ENCODE results near the gene KRTAP4-5.
"Not testable (repeated sequence)": the region's sequence is repeated elsewhere in the genome, so short reads cannot be mapped to it uniquely, and the experiment has no call there.

The KRTAP4-5 gene

DNA sequence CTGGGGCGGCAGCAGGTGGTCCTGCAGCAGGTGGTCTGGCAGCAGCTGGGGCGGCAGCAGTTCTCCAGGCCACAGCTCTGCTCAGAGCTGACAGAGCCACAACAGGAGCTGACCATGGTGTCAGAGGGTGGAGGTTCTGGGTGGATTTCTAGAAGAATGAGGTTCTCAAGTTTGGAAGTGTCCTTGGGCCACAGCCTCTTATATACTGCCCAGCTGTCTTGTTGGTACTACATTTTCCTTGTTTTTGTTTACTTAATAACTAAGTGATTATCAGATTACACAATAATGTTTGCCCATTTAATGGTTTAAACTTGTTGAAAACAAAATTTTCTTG lies at the start of gene KRTAP4-5:
Gene KRTAP4-5, minus strand, starts transcription at position 174 of the 334 bp plus-strand sequence. Its CDS starts 58 bp downstream, at position 116.
- DNase-seq = no peak

DNA sequence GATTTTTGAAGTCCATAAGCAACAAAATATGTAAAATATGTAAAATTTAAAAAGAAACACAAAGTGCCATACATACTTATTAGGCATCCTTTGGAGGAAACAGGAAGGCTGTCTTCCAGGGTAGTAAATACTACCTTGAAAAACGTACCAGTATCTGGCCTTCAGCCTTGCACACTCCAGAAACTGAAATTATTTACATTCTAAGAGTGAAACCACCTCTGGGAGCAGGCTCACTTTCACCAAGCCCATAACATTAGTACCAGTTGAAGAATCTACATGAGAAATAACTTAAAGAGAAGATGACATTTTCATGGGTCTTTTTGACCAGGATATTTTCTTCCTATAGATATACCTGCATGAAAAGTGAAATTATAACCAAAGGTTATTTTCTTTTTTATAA lies 46.4 kb upstream of the KRTAP4-5 start:
- DNase-seq = no peak

- no peak for DNase-seq
Observed at GRCh38 chr17:41190328-41190727, 40.7 kb upstream of the KRTAP4-5 start.

DNA sequence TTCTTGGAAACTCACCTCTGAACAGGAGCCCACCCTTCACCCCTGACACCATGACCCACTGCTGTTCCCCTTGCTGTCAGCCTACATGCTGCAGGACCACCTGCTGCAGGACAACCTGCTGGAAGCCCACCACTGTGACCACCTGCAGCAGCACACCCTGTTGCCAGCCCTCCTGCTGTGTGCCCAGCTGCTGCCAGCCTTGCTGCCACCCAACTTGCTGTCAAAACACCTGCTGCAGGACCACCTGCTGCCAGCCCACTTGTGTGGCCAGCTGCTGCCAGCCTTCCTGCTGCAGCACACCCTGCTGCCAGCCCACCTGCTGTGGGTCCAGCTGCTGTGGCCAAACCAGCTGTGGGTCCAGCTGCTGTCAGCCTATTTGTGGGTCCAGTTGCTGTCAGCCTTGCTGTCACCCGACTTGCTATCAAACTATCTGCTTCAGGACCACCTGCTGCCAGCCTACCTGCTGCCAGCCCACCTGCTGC lies 40.3 kb upstream of the KRTAP4-5 start, which contains the start of gene KRTAP9-1:
Gene KRTAP9-1, plus strand, starts transcription at position 51 of the 482 bp plus-strand sequence. Its CDS starts 0 bp downstream, at position 51.
- not testable (repeated sequence) for DNase-seq

- no peak for DNase-seq
Observed at GRCh38 chr17:41186872-41187271, 37.2 kb upstream of the KRTAP4-5 start.

DNA sequence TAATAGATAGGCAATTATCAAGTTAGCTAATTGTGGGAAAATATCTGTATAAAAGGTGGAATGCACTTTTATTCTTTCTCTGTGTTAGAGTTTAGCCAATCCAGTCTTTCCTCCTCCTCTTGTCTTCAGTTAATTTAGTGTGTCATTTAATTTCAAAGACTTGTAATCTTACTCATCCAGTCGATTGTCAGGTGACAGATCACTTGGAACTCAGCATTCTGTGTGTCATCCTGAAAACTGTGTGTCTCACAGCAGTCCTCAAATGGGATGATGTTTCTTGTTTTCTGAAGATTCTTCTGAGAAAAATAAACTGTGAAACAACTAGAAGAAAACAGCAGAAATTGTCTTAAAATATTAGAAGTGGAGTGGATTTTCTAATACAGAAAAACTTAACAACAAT lies 35.4 kb upstream of the KRTAP4-5 start:
- DNase-seq = no peak

GRCh38 chr17:41184480-41184961 lies 34.9 kb upstream of the KRTAP4-5 start, which contains the start of gene KRTAP4-1:
Gene KRTAP4-1, minus strand, starts transcription at chr17:41184911. Its CDS starts 57 bp downstream, at chr17:41184854.
- DNase-seq = no peak

DNA sequence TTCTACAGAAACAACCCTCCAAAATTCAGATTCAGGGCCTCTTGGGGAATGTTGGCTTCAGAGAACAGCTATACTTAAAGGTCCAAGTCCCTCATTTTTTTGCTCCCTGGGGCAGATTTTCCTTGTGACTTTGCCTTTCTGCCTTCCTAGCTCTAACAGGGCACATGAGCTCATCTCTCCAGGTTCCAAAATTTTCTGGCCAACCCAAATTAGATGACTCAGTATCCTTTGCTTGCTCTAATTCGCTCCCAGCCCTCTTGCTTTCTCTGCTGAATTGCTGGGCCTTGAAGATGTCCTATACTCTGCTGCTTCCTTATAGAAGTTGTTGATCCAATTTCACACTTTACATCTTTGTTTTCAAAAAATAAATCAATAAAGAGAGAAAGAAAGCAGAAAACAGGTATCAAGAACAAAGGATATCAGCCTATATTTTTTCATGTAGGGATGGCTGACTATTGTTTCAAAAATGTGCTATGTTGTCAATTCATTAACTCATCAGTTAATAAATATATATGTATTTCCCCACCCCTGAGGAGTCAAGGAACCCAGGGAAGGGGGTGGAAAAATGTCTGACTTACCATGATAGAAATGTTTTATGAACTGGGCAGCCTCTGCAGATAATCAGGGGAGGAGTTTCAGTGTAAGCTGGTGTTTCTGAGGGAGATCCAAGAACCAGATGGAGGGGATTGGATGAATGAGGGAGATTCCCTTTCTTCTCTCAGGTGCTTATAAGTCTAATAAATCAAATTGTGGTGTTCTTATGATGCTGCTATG lies 29.4 kb upstream of the KRTAP4-5 start:
- DNase-seq = no peak

GRCh38 chr17:41178341-41178740 lies 28.7 kb upstream of the KRTAP4-5 start:
- no peak for DNase-seq

- no peak for DNase-seq
Observed at GRCh38 chr17:41177727-41178271, 28.2 kb upstream of the KRTAP4-5 start, which contains the start of gene KRTAP4-2. Gene KRTAP4-2, minus strand, starts transcription at chr17:41178221. Its CDS starts 57 bp downstream, at chr17:41178164.

DNA sequence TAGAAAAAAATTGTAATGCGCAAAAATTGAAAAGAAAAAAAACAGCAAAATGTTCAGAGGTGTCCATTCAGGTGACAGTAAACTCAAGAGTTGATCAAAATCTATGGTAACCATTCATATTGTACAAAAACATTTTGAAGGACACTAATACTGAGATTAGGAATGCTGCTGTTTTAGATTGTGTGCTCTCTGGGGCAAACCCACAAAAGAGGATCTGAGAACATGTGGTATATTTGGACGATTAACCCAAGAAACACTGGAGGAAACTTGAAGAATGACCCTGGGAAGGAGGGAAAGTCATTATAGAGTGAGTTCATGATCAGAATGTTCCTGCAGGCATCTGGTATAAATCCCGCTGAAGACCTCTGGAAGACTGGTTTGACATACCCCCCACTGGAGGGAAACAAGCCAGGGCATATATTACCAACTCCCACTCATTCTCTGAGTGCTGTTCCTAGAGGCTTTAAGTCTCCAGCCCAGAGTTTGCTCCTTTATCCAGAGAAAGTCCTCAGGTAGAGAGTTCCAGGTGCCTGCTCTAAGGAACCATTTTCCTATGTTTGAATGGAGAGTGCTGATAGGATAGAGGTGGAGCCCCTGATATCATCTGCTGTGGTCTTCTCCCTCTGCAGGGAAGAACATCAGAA lies 27.2 kb upstream of the KRTAP4-5 start:
- no peak for DNase-seq

- no peak for DNase-seq
Observed at GRCh38 chr17:41171886-41172285, 22.3 kb upstream of the KRTAP4-5 start.

DNA sequence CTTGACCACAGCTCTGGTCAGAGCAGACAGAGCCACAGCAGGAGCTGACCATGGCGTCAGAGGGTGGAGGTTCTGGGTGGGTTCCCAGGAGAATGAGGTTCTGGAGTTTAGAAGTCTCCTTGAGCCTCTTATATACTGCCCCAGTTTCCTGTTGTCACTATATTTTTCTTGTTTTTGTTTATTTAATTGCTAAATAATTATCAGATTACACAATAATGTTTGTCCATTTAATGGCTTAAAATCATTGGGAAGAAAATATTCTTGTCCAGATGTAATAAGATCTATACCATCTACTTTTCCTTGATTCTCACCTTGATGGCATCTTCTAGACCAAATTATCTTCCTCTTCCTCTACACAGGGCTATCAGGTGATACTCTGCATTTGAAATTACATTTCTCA lies 18.5 kb upstream of the KRTAP4-5 start, which contains the start of gene KRTAP4-3:
Gene KRTAP4-3, minus strand, starts transcription at position 101 of the 400 bp plus-strand sequence. Its CDS starts 49 bp downstream, at position 52.
- DNase-seq = no peak

DNA sequence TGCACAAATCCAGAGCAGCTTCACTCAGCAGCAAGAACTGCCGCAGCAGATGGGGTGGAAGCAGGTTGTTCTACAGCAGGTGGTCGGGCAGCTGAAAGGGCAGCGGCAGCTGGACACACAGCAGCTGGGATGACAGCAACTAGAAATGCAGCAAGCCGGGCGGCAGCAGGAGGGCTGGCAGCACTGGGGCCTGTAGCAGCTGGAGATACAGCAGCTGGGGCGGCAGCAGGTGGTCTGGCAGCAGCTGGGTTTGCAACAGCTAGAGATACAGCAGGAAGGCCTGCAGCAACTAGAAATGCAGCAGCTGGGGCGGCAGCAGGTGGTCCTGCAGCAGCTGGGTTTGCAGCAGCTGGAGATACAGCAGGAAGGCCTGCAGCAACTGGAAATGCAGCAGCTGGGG lies 17.9 kb upstream of the KRTAP4-5 start:
- DNase-seq = no peak

DNA sequence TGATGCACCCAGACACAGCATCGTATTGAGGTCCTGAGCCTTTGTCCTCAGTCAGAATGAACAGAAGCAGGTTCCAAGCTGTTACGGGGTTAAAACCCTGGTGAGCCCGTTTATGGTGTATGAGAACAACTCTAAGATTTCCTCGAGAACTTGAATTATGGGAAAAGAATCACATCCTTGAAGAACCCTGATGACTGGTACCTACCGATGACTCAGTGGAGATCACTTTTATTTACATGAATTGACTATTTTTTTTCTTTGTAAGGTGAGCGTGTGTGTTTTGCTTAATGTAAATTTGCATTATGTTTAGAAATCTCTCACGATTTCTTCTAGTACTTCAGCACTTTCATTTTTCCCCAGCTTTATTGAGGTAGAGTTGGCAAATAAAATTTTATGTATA lies 14.2 kb upstream of the KRTAP4-5 start:
- no peak for DNase-seq

- DNase-seq = no peak
Observed at GRCh38 chr17:41160648-41161047, 11.0 kb upstream of the KRTAP4-5 start, which contains the start of gene KRTAP4-4. Gene KRTAP4-4, minus strand, starts transcription at chr17:41160748. Its CDS starts 57 bp downstream, at chr17:41160691.

DNA sequence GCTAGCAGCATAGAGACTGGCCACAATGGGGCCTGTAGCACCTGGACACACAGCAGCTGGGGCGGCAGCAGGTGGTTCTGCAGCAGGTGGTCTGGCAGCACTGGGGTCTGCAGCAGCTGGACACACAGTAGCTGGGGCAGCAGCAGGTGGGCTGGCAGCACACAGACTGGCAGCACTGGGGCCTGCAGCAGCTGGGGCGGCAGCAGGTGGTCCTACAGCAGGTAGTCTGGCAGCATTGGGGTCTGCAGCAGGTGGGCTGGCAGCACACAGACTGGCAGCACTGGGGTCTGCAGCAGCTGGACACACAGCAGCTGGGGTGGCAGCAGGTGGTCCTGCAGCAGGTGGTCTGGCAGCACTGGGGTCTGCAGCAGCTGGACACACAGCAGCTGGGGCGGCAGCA lies 10.6 kb upstream of the KRTAP4-5 start:
- DNase-seq = not testable (repeated sequence)

DNA sequence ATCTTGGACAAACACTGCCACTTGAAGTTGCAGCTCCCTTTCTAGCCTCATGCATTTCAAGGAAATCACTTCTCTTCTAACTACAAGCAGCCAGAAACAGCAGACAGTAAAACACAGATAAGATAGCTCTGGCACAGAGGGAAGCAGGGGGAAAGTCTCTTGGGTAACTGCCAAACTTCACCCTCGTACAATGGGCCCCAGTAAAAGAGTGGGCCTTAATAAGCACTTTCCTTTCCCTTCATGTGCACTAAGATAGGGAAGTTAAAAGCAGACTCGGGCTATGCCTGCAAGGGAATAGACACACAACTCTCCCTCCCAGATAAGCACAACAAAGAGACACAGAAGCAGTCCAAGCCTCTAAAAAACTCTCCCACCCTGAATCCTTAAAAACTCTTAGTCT lies 4.2 kb upstream of the KRTAP4-5 start:
- no peak for DNase-seq

- no peak for DNase-seq
Observed at GRCh38 chr17:41151525-41151924, 1.9 kb upstream of the KRTAP4-5 start.

GRCh38 chr17:41150026-41150425 lies 401 bp upstream of the KRTAP4-5 start:
- DNase-seq = no peak

- not testable (repeated sequence) for DNase-seq
Observed at GRCh38 chr17:41148971-41149651, 514 bp downstream of the KRTAP4-5 start.

GRCh38 chr17:41147531-41148204 lies 2.0 kb downstream of the KRTAP4-5 start:
- DNase-seq = no peak
